GM12872 (cell line): ENCODE data around the gene CAMK2D.

Experiments
- TF ChIP-seq, protein P1 (sequence below): IDR thresholded peaks from 3 replicates; pipeline ENCODE4 v1.5.1; 2011; ENCODE audit warnings: low read depth, mild to moderate bottlenecking, low read length, moderate library complexity; ENCODE audit not compliant: insufficient read depth

The CAMK2D gene

DNA sequence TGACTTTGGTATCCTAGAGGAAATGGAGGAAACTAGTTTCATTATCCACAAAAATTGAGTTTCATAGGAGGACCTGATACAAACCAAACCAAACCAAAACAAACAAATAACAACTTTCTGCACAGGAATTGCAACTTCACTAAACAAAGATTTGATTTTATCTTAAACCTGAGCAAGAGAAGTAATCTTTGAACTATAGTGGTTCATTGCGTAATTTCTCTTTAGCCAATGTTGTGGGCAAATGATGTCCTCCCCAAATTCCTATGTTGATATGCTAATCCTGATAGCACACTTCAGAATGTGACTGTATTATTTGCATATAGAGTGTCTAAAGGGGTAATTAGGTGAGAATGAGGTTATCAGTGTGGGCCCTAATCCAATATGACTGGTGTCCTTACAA lies 102.4 kb downstream of the CAMK2D start:
- TF ChIP-seq, protein P1, sequence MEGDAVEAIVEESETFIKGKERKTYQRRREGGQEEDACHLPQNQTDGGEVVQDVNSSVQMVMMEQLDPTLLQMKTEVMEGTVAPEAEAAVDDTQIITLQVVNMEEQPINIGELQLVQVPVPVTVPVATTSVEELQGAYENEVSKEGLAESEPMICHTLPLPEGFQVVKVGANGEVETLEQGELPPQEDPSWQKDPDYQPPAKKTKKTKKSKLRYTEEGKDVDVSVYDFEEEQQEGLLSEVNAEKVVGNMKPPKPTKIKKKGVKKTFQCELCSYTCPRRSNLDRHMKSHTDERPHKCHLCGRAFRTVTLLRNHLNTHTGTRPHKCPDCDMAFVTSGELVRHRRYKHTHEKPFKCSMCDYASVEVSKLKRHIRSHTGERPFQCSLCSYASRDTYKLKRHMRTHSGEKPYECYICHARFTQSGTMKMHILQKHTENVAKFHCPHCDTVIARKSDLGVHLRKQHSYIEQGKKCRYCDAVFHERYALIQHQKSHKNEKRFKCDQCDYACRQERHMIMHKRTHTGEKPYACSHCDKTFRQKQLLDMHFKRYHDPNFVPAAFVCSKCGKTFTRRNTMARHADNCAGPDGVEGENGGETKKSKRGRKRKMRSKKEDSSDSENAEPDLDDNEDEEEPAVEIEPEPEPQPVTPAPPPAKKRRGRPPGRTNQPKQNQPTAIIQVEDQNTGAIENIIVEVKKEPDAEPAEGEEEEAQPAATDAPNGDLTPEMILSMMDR, result no peak

DNA sequence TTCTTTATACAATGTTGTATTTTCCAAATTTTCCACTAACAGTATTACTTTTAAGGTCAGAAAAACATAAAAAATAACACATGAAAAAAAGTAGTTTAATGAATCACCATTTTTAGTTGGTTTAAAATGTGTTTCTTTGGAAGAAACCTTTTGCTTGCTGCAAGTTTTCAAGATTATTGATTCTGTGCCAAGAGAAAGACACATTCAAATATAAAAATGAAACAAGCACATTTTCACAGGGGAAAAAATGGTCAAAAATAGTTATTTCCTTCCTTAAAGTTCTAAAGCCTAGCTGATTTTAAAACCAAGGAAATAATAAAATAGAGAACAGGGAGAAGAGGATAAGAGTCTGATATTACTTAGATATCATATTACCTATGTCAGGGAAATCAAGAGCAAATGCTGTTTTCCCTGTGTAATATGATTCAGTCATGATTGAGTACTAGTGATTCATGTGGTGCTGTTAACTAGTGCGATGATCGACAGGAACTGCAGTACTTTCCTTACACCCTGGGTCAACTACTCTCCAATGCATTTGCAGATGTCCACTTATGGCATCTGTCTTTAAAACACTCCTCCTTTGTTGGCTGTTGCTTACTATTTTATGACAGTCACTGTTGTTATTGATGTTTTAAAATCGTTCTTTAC lies 103.8 kb downstream of the CAMK2D start:
- TF ChIP-seq, protein P1, result no peak

DNA sequence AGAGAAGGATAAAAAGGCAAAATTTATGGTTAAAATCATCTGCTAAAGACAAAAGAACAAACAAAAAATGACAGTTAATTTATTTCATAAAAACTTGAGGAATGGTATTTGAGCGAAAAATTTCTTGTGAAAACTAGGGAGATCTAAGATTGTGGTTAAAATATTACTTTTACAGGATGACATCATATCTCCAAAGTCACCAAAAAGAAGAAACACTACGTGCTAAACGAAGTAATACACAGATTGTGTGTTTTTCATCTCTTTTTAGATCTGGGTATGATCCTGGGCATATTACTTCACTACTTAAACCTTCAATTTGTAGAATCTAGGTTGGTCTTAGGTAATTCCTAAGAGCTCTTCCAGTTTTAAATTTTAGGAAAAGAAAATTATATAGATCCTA lies 107.7 kb downstream of the CAMK2D start:
- TF ChIP-seq, protein P1, result no peak

DNA sequence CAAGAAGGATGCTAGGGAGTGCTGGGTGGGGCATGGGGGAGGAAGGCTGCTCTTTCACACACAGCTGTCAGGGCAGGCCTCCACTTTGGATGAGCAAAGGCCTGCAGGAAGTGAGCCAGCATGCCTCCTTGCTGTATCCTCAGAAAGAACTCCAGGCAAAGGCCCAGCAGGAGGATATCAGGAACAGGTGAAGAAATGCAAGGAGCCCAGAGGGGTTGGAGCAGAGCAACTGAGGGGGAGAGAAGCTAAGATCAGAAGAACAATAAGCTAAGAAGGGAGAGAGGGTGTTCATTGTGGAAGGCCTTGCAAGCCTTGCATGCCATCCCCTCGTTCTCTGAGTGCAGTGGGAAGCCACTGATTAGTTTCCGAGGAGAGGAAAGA lies 115.1 kb downstream of the CAMK2D start:
- TF ChIP-seq, protein P1, result no peak

DNA sequence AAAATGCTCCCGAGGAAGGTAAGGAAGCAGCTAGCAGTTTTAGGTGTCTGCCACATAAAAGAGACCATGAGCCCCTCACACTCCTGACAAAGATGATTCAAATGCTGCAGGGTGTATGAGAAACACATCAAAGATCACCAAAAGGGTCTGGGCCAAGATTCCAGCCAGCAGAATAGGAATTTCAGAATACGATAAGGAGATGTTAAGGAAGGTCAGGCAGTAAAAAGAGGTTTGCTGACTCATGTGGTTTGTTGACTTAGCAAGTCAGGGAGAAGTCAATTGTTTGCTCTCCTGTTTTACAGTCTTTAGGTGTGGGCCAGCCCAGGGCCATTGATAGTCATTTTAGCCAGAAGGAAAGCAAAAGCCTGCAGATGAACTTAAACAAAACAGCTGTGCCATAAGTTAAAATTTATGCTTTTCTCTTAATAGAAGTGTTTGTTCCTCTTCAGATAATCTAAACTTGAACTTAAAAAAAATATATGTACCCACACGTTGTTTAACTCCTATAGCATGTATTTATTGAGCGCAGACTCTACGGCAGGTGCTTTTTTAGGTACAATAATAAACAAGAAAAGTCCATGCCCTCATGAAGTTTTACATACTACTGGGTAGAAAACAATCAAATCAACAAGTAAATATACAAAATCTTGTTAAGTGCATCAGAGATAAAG lies 115.6 kb downstream of the CAMK2D start:
- TF ChIP-seq, protein P1, result no peak

DNA sequence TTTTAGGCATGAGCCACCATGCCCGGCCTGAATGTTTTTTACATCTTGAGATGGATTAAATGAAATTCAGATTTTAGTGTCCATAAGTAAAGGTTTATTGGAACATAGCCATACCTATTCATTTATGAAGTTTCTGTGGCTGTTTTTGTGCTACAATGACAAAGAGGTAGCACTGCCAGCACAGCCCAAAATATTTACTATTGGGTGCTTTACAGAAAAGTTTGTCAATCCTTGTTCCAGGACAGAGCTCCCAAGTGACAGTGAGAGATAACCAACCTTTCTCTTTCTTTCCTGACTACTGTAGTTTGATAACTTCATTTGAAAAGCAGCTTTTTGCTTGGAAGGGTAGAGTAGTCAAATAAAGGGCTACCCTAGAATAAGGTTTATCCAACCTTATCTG lies 116.2 kb downstream of the CAMK2D start:
- TF ChIP-seq, protein P1, result no peak

DNA sequence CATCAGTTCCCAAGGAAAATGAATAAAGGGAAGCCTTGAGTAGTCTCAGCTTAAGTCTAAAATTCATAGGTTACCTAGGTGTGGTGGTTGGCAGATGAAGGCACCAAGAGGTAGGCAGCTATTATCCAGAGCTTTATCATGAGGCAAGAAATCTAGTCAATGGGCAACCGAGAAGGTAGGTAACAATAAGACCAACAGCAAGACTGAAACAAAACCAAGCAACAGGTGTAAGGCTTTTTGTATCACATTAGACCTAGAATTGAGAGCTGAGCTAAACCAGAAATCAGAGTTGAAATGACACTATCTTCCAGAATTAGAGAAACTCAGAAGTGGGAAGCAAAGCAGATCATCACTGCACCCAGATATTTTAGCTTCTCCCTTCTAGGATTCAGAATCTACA lies 117.1 kb downstream of the CAMK2D start:
- TF ChIP-seq, protein P1, result no peak
